GDM1 (cell line): Measurements from ENCODE around the gene APBA1.

Experiments
- DNase-seq: peaks from one replicate; lab custom pipeline; 2025; lab: John Stamatoyannopoulos, UW

Gene APBA1

DNA sequence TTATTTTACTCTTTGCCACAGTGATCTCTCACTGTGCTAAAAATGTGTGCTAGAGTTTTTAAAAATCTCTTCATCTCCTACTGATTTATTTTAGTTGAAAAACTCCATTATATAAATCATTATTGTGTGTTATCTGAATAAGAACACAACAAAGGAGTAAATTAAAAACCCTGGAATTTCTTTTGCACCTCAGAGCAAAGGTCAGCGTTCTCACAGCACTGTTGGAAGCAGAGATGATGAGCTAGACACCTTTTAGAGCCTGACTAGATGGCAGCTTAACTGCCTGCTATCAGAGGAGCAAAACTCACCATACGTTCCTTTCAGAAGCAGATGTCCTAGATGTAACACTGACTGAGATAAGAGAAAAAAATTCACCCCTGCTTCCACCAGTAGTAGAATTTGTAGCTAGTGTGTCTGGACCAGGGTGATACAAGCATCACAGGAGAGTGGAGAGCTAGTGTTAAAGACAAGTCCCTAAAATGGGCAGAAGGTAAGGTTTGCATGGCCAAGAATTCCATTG lies 200.0 kb downstream of the APBA1 start:
- DNase-seq = no peak

- DNase-seq = no peak
Measured at GRCh38 chr9:69471433-69471832, 200.7 kb downstream of the APBA1 start.

GRCh38 chr9:69470186-69470977 lies 201.8 kb downstream of the APBA1 start:
- DNase-seq = no peak

DNA sequence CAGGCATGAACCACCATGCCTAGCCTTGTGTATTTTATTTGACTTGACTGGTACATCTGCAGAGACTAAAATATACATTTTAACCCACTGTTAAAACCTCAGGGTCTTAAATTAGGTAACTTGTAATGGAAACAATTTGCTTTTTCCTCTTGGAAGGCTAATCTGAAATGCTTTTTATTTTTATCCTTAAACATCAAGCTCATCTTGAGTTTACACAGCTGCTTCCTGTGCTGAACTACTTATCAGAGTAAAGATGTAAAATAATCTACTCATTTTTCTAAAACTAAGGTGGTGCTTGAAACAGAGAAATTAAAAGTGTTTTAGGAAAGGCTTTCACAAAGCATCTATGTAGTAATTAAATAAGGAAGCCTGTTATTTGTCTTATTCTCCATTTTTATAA lies 203.0 kb downstream of the APBA1 start:
- DNase-seq = no peak

GRCh38 chr9:69468380-69468779 lies 203.8 kb downstream of the APBA1 start:
- no peak for DNase-seq

- DNase-seq = no peak
Measured at GRCh38 chr9:69466151-69466550, 206.0 kb downstream of the APBA1 start.

DNA sequence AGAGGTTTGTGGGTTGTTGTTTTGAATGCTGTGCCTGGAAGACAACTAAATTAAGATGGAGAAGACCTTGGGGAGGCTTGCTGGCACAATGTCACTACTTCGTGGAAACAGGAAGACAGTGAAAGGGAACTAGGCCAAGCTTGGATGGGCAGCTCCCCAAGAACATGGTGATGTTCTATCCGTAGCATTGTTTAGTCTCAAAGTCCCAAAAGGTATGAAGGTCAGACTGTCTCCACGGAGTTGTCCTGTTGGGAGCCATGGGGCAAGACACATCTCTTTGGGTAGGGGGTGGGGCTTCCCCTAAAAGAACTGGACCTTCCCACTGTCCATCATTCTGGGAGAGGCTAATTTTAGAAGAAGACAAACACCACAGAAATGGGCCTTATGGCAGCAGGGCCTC lies 206.7 kb downstream of the APBA1 start:
- DNase-seq = no peak

- DNase-seq = no peak
Measured at GRCh38 chr9:69463497-69464068, 208.6 kb downstream of the APBA1 start.

GRCh38 chr9:69462394-69462793 lies 209.8 kb downstream of the APBA1 start:
- no peak for DNase-seq

DNA sequence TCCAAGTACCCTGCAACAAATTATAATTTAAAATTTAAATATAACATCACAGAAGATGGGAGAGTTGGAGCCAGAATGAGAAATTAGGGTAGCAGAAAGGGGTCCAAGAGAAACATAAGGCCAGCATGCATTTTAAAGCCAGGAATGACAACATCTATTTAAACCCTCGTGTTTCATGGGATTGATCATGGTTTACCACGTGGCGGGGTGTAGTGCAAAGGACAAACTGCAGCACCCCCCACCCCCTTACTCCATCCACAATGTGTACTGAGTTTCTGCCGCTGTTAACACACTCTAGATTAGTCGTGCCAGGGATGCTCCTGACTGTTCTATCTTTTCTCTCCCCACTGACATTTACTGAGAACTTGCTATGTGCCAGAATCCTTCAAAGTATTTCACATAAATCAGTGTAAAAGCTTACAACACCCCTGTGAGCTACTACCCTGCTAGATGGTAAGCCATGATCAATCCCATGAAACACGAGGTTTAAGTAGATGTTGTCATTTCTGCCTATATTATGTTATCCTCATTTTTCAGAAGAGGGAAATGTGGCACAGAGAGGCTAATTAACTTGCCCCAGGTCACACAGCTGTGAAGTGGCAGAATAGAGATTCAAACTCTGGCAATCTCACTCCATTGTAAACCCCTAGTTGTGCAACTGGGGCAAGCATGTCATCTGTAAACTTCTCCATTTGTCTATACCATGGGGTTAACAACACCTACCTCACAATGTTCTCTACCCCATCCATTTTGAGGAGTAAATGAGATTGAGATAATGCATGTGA lies 210.9 kb downstream of the APBA1 start:
- DNase-seq = no peak

- no peak for DNase-seq
Measured at GRCh38 chr9:69460012-69460411, 212.2 kb downstream of the APBA1 start.

GRCh38 chr9:69458176-69458575 lies 214.0 kb downstream of the APBA1 start:
- no peak for DNase-seq

DNA sequence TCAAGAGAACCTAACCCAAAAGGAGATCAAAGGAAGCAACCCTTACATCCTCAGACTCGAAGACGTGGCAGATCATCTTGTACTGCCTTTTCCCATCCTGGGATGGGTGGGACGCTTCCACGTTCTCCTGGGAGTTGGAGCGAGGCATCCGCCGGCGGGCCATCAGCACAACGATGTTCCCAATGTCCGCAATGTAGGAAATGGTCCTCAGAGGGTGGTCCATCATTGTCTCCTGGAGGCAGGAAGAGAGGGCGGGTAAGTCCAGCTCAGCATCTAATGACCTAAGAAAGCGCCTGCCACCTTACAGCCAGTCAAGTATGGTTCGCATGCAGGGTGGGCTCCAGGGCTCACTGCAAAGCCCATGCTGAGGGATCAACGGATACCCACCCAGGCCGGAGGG lies 216.0 kb downstream of the APBA1 start:
- DNase-seq = no peak

DNA sequence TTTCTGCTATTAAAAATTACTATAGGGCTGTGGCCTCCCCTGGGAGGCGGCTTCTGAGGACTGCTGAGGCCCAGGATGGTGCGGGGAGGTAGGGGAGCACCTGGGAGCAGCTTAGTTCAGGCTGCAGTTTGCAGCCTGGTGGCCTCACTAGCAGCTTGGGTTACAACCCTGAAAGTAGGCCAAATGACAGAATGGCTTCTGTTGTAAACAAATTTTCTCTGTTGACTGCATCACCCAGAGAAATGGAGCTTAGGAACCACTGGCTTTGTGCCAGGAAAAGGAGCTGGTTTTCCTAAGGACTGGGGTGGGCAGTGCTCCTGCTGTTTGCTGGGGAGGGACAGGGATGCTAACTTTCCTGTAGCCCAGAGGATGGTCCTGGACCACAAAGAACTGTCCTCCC lies 216.9 kb downstream of the APBA1 start:
- DNase-seq = no peak

DNA sequence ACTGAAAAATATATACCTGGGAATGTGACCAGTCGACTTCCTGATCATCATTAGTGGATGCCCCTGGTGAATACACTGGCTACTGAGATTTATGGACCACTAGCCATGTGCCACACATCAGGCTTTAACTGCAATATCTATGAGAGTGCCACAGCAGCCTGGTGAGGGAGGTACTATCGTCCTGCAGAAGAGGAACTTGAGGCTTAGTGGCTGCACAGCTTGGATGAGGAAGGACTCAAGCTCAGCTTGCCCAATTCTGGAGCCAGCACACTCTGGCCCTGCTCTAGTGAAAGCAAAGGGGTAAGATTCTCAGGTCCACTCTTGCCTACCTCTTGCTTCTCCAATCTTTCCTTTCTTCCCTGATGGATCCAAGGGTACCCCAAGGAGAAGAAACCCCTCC lies 217.8 kb downstream of the APBA1 start:
- DNase-seq = no peak

DNA sequence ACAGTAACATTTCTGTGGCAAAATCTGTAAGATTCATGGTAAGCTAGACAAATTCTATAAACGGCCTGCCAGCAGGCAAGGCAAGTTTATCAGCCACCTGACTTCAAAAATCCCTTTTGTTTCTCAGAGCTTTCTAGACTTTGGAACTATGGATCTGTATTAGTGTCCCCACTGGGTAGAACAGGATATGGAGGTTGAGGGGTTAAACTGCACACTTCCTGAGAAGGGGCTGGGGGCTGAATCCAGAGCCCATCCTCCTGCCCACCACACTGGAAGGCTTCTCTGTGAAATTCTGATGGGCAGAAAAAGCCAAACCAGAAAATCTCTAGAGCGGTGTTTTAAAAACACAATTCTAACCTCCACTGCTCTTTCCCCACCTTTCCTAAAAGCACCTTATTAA lies 218.4 kb downstream of the APBA1 start:
- DNase-seq = no peak

DNA sequence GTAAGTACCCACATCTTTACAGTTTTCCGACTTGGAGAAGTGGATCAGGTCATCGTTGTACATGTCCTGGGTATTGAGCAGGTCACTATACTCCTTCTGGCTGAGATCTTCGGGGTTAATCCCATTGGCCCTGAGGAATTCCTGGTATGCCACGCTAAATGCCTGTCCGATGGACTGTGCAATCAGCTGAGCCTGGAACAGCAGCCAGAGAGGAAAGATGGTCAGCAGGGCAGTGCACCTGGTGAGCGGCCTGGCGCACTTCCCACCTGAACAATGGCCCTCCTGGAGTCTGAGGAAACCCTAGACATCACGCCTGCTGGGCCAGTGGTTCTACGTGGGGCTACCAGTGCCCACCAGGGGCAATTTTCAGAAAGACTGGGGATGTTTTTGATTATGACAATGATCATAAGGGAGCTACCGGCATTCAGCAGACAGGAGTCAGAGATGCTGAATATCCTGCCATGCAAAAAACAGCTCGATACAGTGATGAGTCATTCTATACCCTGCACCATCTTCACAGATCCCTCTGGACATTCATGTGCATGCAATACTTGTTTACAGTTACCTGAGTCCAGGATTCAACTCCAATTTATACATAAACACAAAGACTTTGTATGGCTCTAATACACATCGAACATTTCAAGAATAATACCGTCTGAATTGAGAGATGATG lies 219.9 kb downstream of the APBA1 start:
- no peak for DNase-seq

GRCh38 chr9:69446496-69446895 lies 225.7 kb downstream of the APBA1 start:
- DNase-seq = no peak

- DNase-seq = no peak
Measured at GRCh38 chr9:69445251-69445650, 226.9 kb downstream of the APBA1 start.

- DNase-seq = no peak
Measured at GRCh38 chr9:69444791-69445190, 227.4 kb downstream of the APBA1 start.

DNA sequence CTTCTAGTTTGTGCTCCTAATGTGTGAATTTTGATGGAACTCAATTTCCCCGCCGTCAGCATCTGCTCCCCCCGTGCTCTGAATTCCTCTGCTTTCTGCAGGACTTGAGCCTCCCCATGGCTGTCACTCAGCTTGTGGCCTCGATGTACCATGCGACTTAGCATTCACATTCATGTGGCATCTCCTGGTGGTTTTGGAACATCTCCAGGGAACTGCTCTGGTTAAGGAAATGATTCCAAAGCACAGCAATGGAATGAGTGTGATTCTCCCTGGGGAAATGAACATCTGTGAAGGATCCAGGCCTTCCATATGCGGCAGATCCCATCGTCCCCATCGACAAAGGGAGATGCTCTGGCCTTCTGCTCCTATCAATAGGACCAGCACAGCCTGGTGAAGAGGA lies 228.2 kb downstream of the APBA1 start:
- no peak for DNase-seq

GRCh38 chr9:69443178-69443577 lies 229.0 kb downstream of the APBA1 start:
- DNase-seq = no peak
